Osteocyte (in vitro differentiated cells): ENCODE measurements around the gene CCDC187. TPM values are rescaled to one million over a fixed set of nuclear protein-coding genes. Genes with fewer than 3 reads are reported as not detected.

Experiments
- DNase-seq: peaks from one replicate; pipeline ENCODE4 v3.0.0; 2021; ENCODE audit warnings: mixed read lengths; ENCODE audit not compliant: unreplicated experiment; ENCODE audit errors: extremely low spot score
- H3K27ac Mint-ChIP-seq: one replicate; pipeline ENCODE4 v1.8.0; 2021; ENCODE audit warnings: mild to moderate bottlenecking, mixed read lengths; ENCODE audit not compliant: unreplicated experiment
- H3K27me3 Mint-ChIP-seq: one replicate; pipeline ENCODE4 v1.8.0; 2021; ENCODE audit warnings: mixed read lengths; ENCODE audit not compliant: unreplicated experiment
- H3K36me3 Mint-ChIP-seq: one replicate; pipeline ENCODE4 v1.8.0; 2021; ENCODE audit warnings: mixed read lengths; ENCODE audit not compliant: unreplicated experiment
- H3K4me1 Mint-ChIP-seq: one replicate; pipeline ENCODE4 v1.8.0; 2021; ENCODE audit warnings: mixed read lengths; ENCODE audit not compliant: unreplicated experiment
- H3K4me3 Mint-ChIP-seq: one replicate; pipeline ENCODE4 v1.8.0; 2021; ENCODE audit warnings: mild to moderate bottlenecking, moderate library complexity, mixed read lengths; ENCODE audit not compliant: unreplicated experiment
- H3K9me3 Mint-ChIP-seq: one replicate; pipeline ENCODE4 v1.8.0; 2021; ENCODE audit warnings: mixed read lengths; ENCODE audit not compliant: unreplicated experiment
- CTCF ChIP-seq: fragments of 200-600 bp; sonication (generic); IDR thresholded peaks from 2 replicates; pipeline ENCODE4 v1.5.0; 2021; ENCODE audit warnings: antibody characterized with exemption, mild to moderate bottlenecking, moderate library complexity
- total RNA-seq: library from RNA; stranded (reverse); gene quantifications from 2 replicates; pipeline ENCODE4 v1.2.1, GENCODE V29; 2021

The CCDC187 gene
- total RNA-seq, 1 donor from 2014 or later, result not detected

GRCh38 chr9:136332482-136332983 is 28.6 kb upstream of the CCDC187 start:
- H3K4me3 Mint-ChIP-seq, result no peak overlapping the region
- TF ChIP-seq CTCF, result no peak
- no peak for DNase-seq
- H3K36me3 Mint-ChIP-seq, result no peaks in the 10 kb centered on the region
- peaks cover 18% of the 10 kb centered on the region for H3K4me1 Mint-ChIP-seq
- H3K27ac Mint-ChIP-seq, result no peak overlapping the region
- H3K9me3 Mint-ChIP-seq, result no peaks in the 10 kb centered on the region
- H3K27me3 Mint-ChIP-seq, result no peaks in the 10 kb centered on the region

GRCh38 chr9:136331556-136332481 is 27.9 kb upstream of the CCDC187 start:
- Mint-ChIP-seq H3K27me3 (no peaks in the 10 kb centered on the region), H3K9me3 (no peaks in the 10 kb centered on the region), H3K4me1 (peaks cover 19% of the 10 kb centered on the region), H3K4me3 (no peak overlapping the region), H3K36me3 (no peaks in the 10 kb centered on the region), H3K27ac (no peak overlapping the region)
- no peak for TF ChIP-seq CTCF
- no peak for DNase-seq

GRCh38 chr9:136331030-136331429 is 27.1 kb upstream of the CCDC187 start:
- peaks cover 27% of the 10 kb centered on the region for H3K4me1 Mint-ChIP-seq
- no peak overlapping the region for H3K4me3 Mint-ChIP-seq
- no peak overlapping the region for H3K27ac Mint-ChIP-seq
- no peaks in the 10 kb centered on the region for H3K36me3 Mint-ChIP-seq
- DNase-seq, result no peak
- H3K27me3 Mint-ChIP-seq, result no peaks in the 10 kb centered on the region
- TF ChIP-seq CTCF, result no peak
- H3K9me3 Mint-ChIP-seq, result no peaks in the 10 kb centered on the region

GRCh38 chr9:136330406-136330990 is 26.6 kb upstream of the CCDC187 start:
- H3K27me3 Mint-ChIP-seq, result no peaks in the 10 kb centered on the region
- no peak overlapping the region for H3K27ac Mint-ChIP-seq
- no peak for DNase-seq
- no peak overlapping the region for H3K4me3 Mint-ChIP-seq
- H3K4me1 Mint-ChIP-seq, result peaks cover 31% of the 10 kb centered on the region
- no peak for TF ChIP-seq CTCF
- no peaks in the 10 kb centered on the region for H3K9me3 Mint-ChIP-seq
- no peaks in the 10 kb centered on the region for H3K36me3 Mint-ChIP-seq
